Suprapubic skin (tissue), 4 donors: ENCODE results near the gene PSD. TPM values are rescaled to one million over a fixed set of nuclear protein-coding genes. Genes with fewer than 3 reads are reported as not detected.

ENCODE experiments used
- DNase-seq, 2 donors: peaks; one replicate each; pipeline ENCODE4 v3.0.0-alpha.2; 2019; ENCODE audit warnings: low spot score in 2 of 2
- H3K27ac ChIP-seq: fragments of 200-600 bp; sonication (generic); one replicate; pipeline ENCODE4 v1.5.1; 2019
- H3K27me3 ChIP-seq: fragments of 200-600 bp; sonication (generic); one replicate; pipeline ENCODE4 v1.5.1; 2019
- H3K36me3 ChIP-seq: fragments of 200-600 bp; sonication (generic); one replicate; pipeline ENCODE4 v1.5.1; 2019
- H3K4me1 ChIP-seq: fragments of 200-600 bp; sonication (generic); one replicate; pipeline ENCODE4 v1.5.1; 2019
- H3K4me3 ChIP-seq: fragments of 200-600 bp; sonication (generic); one replicate; pipeline ENCODE4 v1.5.1; 2019; ENCODE audit warnings: mild to moderate bottlenecking
- H3K9me3 ChIP-seq: fragments of 200-600 bp; sonication (generic); one replicate; pipeline ENCODE4 v1.5.1; 2019
- EP300 ChIP-seq: sonication (generic); formaldehyde crosslinking; IDR thresholded peaks from one replicate; pipeline ENCODE4 v1.6.1; 2017; ENCODE audit warnings: antibody characterized with exemption
- POLR2A ChIP-seq, 2 donors: fragments of 450-650 bp; IDR thresholded peaks; one replicate each; pipeline ENCODE4 v1.6.1; 2017; ENCODE audit warnings: antibody characterized with exemption in 2 of 2, mild to moderate bottlenecking in 2 of 2, moderate library complexity in 2 of 2
- POLR2AphosphoS5 ChIP-seq, 3 donors: sonication (generic); formaldehyde crosslinking; IDR thresholded peaks; one replicate each; pipeline ENCODE4 v1.6.1; 2017; ENCODE audit warnings: antibody characterized with exemption in 3 of 3
- WGBS: methylation state at CpG from one replicate; pipeline ENCODE4 v1.1.5; 2018; 5-methylcytosine and 5-hydroxymethylcytosine counted together
- total RNA-seq, 4 donors: library from RNA; depleted of rRNA; stranded (reverse); fragments of >200 nt; gene quantifications; one replicate each; pipeline ENCODE4 v1.1.0, GENCODE V29; 2016
- TF ChIP-seq, protein P1 (sequence below), 2 donors: fragments of 200-600 bp in 1 of 2; fragments of 450-650 bp in 1 of 2; sonication (generic) in 1 of 2; IDR thresholded peaks; one replicate each; pipeline ENCODE4 v1.5.1; 2016 to 2019; ENCODE audit warnings: antibody characterized with exemption in 2 of 2, mild to moderate bottlenecking in 1 of 2, moderate library complexity in 1 of 2

The PSD gene
- total RNA-seq, 4 donors from 2014 or later, result 1.7 to 4.8 (median 2.1) TPM

DNA sequence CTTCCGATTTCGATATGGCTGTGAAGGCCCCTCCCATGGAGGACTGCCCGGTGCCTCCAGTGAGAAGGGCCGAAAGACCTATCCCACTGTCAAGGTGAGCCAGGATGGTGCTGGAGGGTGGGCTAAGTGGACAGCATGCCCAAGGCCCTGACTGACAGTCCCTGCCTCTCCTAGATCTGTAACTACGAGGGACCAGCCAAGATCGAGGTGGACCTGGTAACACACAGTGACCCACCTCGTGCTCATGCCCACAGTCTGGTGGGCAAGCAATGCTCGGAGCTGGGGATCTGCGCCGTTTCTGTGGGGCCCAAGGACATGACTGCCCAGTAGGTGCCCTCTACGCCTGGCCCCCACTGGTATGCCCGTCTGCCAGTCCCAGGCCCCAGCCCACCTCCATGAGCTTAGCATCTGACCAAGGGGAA lies 21.8 kb downstream of the PSD start:
- H3K4me1 ChIP-seq, result peaks cover 66% of the 10 kb centered on the region
- 93% methylated on average over 3 of the region's 12 CpGs for WGBS
- no peak overlapping the region for H3K27ac ChIP-seq

DNA sequence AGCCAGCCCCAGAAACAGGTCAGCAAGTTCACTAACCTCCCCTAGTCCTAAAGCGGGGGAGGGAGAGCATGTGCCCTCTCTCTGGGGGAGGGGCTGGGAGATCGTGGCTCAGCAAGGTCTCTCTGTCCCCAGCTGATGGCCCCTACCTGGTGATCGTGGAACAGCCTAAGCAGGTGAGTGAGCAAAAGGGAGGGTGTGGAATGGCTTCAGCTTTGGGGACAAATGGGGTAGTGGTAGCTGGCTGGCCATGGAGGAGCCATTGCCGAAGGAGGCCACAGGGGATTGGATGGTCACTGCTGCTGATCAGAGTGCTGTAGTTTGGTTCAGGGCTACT lies 22.3 kb downstream of the PSD start:
- TF ChIP-seq, protein P1, sequence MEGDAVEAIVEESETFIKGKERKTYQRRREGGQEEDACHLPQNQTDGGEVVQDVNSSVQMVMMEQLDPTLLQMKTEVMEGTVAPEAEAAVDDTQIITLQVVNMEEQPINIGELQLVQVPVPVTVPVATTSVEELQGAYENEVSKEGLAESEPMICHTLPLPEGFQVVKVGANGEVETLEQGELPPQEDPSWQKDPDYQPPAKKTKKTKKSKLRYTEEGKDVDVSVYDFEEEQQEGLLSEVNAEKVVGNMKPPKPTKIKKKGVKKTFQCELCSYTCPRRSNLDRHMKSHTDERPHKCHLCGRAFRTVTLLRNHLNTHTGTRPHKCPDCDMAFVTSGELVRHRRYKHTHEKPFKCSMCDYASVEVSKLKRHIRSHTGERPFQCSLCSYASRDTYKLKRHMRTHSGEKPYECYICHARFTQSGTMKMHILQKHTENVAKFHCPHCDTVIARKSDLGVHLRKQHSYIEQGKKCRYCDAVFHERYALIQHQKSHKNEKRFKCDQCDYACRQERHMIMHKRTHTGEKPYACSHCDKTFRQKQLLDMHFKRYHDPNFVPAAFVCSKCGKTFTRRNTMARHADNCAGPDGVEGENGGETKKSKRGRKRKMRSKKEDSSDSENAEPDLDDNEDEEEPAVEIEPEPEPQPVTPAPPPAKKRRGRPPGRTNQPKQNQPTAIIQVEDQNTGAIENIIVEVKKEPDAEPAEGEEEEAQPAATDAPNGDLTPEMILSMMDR (IDR thresholded peaks at IDR 0.05), result no peak
- TF ChIP-seq POLR2A (IDR thresholded peaks at IDR 0.05), result no peak
- TF ChIP-seq EP300, result no peak
- TF ChIP-seq POLR2AphosphoS5 (IDR thresholded peaks at IDR 0.05), result no peak
- peak overlapping the region; percentile 94 for H3K27ac ChIP-seq
- no peaks in the 10 kb centered on the region for H3K27me3 ChIP-seq
- peaks cover 61% of the 10 kb centered on the region for H3K4me1 ChIP-seq
- H3K9me3 ChIP-seq, result no peaks in the 10 kb centered on the region
- 29% methylated on average over 4 of the region's 4 CpGs for WGBS
- peak overlapping the region; percentile 84 for H3K4me3 ChIP-seq
- DNase-seq, result peak in 1 of 2 donors; percentile 65
- H3K36me3 ChIP-seq, result peaks cover 4% of the 10 kb centered on the region

More for the DNA sequence above, 21.8 kb downstream of the PSD start:
- Histone ChIP-seq H3K27me3 (no peaks in the 10 kb centered on the region), H3K36me3 (peaks cover 9% of the 10 kb centered on the region), H3K9me3 (no peaks in the 10 kb centered on the region), H3K4me3 (peak overlapping the region; percentile 84)
- TF ChIP-seq, protein P1 (IDR thresholded peaks at IDR 0.05), result no peak
- TF ChIP-seq POLR2AphosphoS5 (IDR thresholded peaks at IDR 0.05) (no peak), POLR2A (IDR thresholded peaks at IDR 0.05) (no peak), EP300 (no peak)
- peak in 1 of 2 donors; percentile 61 for DNase-seq

DNA sequence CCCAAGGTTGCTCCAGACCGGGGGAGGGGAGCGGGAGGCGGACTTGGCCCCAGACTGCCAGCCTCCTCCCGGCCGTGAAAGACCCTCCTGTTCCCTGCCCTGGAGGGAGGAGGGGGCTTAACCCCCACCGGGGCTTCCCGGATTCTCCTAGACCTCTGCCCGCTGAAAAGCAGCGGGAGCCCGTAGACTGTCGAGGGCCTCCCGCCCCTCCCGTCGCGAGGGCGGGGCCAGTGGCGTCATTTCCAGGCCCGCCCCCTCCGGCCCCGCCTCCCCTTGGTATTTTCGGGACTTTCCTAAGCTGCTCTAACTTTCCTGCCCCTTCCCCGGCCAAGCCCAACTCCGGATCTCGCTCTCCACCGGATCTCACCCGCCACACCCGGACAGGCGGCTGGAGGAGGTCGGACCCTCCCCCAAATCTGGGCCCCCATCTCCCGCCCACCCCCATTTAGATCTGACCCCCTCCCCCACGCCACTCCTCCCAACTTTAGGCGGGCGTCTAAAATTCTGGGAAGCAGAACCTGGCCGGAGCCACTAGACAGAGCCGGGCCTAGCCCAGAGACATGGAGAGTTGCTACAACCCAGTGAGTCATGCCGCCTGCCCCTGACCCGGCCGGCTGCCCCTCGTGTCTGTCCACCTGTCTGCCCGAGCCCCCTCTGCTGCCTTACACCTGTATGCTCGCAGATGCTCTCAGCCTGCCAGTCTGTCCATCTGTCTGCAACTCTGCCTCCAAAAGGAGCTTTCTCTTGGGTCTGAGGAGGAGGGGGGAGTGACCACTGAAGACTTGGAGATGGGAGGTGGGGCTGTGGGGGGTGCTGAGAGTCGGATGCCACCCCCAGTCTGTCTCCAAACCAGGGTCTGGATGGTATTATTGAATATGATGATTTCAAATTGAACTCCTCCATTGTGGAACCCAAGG lies 22.9 kb downstream of the PSD start, which contains the start of gene NFKB2:
Gene NFKB2, plus strand, starts transcription at position 306 of the 917 bp plus-strand sequence. Its CDS starts 255 bp downstream, at position 561.
- TF ChIP-seq, protein P1 (IDR thresholded peaks at IDR 0.05), result no peak
- TF ChIP-seq POLR2AphosphoS5 (IDR thresholded peaks at IDR 0.05), result peak in 1 of 3 donors; percentile 57
- TF ChIP-seq EP300, result no peak
- TF ChIP-seq POLR2A (IDR thresholded peaks at IDR 0.05), result peak; percentile 35 to 76
- peak; percentile 95 for DNase-seq
- Histone ChIP-seq H3K27me3 (no peaks in the 10 kb centered on the region), H3K27ac (peak within 1 kb of the TSS; percentile 94), H3K9me3 (no peaks in the 10 kb centered on the region), H3K4me1 (peaks cover 58% of the 10 kb centered on the region), H3K36me3 (no peaks in the 10 kb centered on the region), H3K4me3 (peak within 1 kb of the TSS; percentile 84)
- WGBS, result under 1% methylated on average over 36 of the region's 42 CpGs

DNA sequence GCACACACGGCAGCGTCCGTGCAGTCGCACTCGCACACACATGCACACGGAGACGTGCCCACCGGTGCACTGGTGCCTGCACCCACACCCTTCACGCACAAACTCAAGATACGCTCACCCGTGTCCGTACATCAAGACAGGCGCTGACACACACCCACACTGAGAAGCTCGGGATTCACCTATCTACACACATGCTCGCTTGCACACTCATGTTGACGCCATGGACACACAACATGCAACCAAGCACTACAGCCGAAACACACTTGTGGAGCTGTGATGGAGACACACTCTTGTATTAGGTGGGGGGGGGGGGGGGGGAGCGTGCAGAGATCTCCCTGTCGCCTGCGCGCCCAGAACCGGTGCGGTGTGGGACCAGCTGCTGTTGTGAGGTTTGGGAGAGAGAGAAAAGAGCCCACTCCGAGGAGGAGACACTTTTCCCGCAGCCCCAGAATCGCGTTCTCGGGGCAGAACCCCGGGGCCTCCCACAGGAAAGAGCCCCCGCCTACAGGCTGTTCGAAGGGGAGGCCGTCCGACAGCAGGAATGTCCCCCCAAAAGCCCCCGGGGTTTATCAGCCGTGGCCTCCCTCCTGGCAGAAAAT lies 23.7 kb downstream of the PSD start:
- no peak for DNase-seq
- 0% methylated on average over 11 of the region's 35 CpGs for WGBS
- Histone ChIP-seq H3K9me3 (no peaks in the 10 kb centered on the region), H3K4me3 (peak overlapping the region; percentile 84), H3K27me3 (no peaks in the 10 kb centered on the region), H3K36me3 (no peaks in the 10 kb centered on the region), H3K4me1 (peaks cover 51% of the 10 kb centered on the region), H3K27ac (peak overlapping the region; percentile 94)
- TF ChIP-seq, protein P1 (IDR thresholded peaks at IDR 0.05), result no peak
- no peak for TF ChIP-seq POLR2A (IDR thresholded peaks at IDR 0.05)
- TF ChIP-seq POLR2AphosphoS5 (IDR thresholded peaks at IDR 0.05), result no peak
- TF ChIP-seq EP300, result no peak
